HG03575 (cell line): Measurements from ENCODE around the gene CFAP77.

Experiments used
- ATAC-seq: cut with Tn5 transposase; IDR thresholded peaks from one replicate; pipeline ENCODE4 v1.9.1; 2021; ENCODE audit not compliant: unreplicated experiment, insufficient number of reproducible peaks, low FRiP score; ENCODE audit errors: extremely low read depth

The CFAP77 gene

DNA sequence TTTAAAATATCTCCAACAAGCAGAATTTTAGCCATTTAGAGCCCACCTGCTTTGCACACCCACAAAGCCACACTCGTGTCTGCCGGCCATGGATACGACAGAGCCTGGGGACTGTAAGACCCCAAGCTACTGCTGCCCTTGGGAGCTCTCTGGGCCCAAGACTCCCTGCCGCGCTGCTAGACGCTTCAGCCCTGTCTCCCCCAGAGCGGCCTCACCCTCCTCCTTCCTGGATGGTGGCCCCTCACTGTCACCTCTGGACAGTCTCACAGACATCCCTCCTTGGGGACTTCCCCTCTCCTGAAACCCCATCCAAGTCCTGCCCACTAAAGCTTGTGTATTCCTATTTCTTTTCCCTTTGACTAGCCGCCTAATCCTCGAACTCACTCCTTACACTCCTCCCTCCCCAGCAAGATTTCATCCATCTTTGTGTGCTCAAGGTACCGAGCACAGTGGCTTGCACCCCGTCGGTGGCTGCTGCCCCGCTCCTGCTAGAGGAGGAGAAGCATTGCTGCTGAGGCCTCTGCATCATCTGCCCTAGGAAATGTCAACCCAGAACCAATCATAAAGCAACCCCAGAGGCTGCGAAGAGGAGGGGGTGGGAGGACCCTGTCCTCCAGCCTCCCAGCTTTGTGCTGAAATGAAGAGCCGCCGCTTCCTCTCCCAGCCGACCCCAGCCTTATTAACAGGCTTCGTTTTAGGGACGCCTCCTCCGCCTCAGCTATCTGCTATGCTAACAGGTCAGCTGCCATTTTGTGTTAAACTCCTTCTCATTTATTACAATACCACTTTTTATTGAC, 71.2 kb downstream of the CFAP77 start:
- no peak for ATAC-seq

GRCh38 chr9:132482196-132482813, 72.3 kb downstream of the CFAP77 start:
- ATAC-seq, result no peak

- no peak for ATAC-seq
Observed at GRCh38 chr9:132485393-132485792, 75.4 kb downstream of the CFAP77 start.

GRCh38 chr9:132486706-132487350, 76.8 kb downstream of the CFAP77 start:
- ATAC-seq, result no peak

GRCh38 chr9:132487351-132487791, 77.4 kb downstream of the CFAP77 start:
- no peak for ATAC-seq

DNA sequence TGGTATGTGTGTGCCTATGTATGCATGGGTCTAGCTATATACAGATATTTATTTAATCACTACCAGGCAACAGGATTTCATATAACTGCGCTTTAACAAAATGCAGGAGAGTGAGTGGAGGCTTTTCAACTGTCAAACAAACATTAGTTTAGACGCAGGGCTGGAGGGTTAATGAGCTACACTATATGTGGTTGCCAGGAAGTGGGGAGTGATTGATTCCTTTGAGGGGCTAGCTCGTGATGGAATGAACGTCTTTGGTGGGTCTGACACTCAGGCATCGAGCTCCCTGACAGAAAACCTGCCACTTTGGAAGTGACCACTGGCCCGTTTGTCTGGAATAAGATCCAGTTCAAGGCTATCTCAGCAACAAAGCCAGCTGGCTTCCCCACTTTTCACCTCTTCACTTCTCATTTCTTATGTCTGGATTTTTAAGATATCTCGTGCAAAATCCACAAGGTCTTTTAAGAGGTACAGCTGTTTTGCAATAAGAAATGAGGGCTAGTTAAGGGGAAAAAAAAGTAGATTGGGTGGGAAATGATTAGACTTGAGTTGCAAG, 78.0 kb downstream of the CFAP77 start:
- no peak for ATAC-seq

GRCh38 chr9:132488626-132489025, 78.6 kb downstream of the CFAP77 start:
- ATAC-seq, result no peak

- ATAC-seq, result no peak
Observed at GRCh38 chr9:132489536-132489935, 79.5 kb downstream of the CFAP77 start.

GRCh38 chr9:132494857-132495256, 84.8 kb downstream of the CFAP77 start:
- ATAC-seq, result no peak

DNA sequence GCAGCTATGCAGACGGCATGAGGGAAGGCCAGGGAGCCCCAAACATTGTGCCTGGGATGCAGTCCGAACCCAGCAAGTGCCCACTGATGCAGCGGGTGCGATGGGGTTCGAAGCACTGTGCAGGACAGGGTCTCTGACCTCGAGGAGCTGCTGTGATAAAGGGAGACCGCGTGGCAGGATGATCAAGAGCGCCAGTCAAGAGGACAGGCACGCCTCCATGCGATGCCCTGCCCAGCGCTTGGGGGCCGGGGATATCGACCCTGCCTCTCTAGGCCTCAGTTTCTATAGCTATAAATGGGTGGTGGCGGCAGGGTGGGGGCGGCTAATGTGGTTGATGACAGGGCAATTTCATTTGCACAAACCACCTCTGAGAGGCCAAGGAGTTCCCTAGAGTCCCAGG, 87.7 kb downstream of the CFAP77 start:
- no peak for ATAC-seq

- ATAC-seq, result no peak
Observed at GRCh38 chr9:132498531-132499210, 88.7 kb downstream of the CFAP77 start.

DNA sequence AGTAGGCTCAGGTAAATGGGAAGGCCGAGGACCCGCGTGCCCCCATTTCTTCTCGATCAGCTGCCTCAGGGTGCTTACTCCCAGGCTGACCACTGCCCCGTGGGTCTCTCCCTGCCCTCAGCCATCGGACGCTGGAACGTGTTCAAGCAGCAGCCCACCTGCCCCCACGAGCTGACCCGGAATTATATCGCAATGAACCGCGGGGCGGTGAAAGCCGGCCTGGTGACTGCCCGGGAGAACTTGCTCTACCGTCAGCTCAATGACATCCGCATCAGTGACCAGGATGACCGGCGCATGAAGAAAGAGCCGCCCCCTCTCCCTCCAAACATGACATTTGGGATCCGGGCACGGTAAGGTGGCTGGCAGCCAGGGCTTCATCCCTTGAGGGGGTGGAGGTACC, 89.2 kb downstream of the CFAP77 start:
- ATAC-seq, result no peak

- no peak for ATAC-seq
Observed at GRCh38 chr9:132500193-132500592, 90.2 kb downstream of the CFAP77 start.

DNA sequence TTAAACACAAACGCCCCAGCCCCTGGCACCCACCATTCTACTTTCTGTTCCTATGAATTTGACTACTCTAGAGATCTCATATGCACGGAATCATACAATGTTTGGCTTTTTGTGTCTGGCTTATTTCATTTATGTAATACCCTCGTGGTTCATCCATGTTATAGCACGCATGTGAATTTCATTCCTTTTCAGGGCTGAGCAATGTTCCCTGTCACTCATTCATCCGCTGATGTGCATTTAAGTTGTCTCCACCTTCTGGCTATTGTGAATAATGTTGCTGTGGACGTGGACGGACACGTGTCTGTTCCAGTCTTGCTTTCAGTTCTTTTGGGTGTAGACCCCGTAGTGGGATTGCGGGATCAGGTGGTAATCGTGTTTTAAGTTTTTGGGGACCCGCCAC, 92.5 kb downstream of the CFAP77 start:
- ATAC-seq, result no peak

DNA sequence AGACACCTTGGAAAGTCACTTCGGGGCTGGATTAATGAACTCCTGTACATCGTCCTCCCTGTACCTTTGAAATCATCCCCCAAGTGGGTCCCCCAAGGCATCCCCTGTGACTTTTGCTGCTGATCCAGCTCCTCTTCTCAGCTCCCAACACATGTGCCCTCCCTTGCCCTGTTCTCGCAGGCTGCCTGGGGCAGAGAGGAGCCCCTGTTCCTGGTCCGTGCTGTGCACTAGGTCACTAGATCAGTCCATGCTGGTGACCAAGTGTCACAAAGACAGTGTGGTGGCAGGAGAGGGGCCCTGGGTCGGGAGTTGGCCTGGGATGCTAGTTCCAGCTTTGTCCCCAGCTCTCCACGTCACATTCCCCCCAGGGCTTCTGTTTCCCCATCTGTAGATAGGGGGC, 93.1 kb downstream of the CFAP77 start:
- ATAC-seq, result no peak

- ATAC-seq, result no peak
Observed at GRCh38 chr9:132504488-132504887, 94.5 kb downstream of the CFAP77 start.

DNA sequence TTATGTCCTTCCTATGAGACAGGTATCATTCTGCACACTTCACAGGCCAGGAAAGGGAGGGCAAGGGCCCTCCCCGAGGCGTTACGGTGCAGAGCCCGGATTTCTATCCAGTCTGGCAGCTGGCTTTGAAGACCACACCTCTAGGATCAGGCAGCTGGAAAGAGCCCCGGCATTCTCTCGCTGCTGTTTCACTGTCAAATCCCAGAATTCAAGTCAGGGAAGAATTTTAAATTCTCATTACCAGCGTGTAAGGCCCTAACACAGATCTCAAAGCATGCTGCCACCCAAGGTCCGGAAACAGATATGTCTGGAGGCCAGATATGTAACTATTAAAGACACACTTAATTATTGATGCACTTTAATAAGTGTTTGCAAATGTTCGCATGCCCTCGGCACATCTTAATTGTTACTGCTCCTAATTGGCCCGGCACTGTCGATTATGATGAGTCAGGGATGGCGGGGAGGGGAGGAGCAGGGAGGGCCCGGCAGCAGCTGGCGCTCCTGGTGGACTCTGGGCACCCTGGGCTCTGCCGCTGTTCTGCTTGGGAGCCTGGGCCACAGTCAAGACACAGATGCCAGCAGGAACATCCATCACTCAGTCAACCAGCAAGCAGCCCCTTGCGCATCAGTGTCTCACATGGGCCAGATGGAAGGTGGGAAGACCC, 96.1 kb downstream of the CFAP77 start:
- ATAC-seq, result no peak

GRCh38 chr9:132506977-132507669, 97.1 kb downstream of the CFAP77 start:
- ATAC-seq, result no peak
